C4-2B (cell line): ENCODE data around the gene METAP1D.

Source experiments
- H3K27ac ChIP-seq: fragments of 450-650 bp; 2 replicates; pipeline ENCODE4 v1.5.1; 2017
- ZFX ChIP-seq: fragments of 450-650 bp; IDR thresholded peaks from 2 replicates; pipeline ENCODE4 v1.6.1; 2017
- TF ChIP-seq, protein P1 (sequence below): fragments of 450-650 bp; conservative IDR thresholded peaks from 2 replicates; pipeline ENCODE4 v1.5.1; 2017; ENCODE audit warnings: mild to moderate bottlenecking

METAP1D gene

GRCh38 chr2:172120118-172120517, 120.4 kb downstream of the METAP1D start:
- H3K27ac ChIP-seq = no peak overlapping the region
- TF ChIP-seq ZFX = no peak
- TF ChIP-seq, protein P1, sequence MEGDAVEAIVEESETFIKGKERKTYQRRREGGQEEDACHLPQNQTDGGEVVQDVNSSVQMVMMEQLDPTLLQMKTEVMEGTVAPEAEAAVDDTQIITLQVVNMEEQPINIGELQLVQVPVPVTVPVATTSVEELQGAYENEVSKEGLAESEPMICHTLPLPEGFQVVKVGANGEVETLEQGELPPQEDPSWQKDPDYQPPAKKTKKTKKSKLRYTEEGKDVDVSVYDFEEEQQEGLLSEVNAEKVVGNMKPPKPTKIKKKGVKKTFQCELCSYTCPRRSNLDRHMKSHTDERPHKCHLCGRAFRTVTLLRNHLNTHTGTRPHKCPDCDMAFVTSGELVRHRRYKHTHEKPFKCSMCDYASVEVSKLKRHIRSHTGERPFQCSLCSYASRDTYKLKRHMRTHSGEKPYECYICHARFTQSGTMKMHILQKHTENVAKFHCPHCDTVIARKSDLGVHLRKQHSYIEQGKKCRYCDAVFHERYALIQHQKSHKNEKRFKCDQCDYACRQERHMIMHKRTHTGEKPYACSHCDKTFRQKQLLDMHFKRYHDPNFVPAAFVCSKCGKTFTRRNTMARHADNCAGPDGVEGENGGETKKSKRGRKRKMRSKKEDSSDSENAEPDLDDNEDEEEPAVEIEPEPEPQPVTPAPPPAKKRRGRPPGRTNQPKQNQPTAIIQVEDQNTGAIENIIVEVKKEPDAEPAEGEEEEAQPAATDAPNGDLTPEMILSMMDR = no peak

DNA sequence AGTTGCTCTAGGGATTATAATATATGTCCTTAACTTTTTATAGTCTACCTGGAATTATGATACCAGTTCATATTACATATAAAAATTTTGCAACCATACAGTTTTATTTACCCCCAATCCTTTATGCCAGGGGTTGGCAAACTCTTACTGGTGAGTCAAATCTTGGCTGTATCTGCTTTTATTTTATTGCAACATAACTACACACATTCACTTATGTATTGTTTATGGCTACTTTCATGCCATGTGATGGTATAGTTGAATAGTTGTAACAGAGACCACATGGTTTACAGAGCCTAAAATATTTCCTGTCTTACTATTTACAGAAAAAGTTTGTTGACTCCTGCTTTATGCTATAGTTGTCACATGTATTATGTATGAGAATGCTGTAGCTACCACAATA, 128.7 kb downstream of the METAP1D start:
- no peak for TF ChIP-seq ZFX
- TF ChIP-seq, protein P1 = no peak
- H3K27ac ChIP-seq = peak overlapping the region; percentile 43; the same call in 1 of the 2 replicates

DNA sequence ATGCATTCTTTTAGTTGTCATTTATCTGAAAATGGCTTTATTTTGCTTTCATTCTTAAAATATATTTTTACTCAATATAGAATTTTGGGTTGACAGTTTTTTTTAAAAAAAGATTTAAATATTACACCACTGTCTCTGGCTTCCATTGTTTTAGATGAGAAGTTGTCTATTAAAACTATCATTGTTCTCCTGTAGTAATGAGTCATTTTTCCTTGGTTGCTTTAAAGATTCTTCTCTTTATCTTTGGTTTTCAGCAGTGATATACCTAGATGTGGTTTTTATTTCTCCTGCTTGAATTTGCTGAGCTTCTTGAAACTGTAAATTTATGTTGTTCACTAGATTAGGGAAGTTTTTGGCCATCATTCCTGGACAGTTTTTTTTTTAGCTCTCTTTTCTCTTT, 129.7 kb downstream of the METAP1D start:
- TF ChIP-seq ZFX = no peak
- TF ChIP-seq, protein P1 = no peak

More for the DNA sequence above, 129.7 kb downstream of the METAP1D start:
- H3K27ac ChIP-seq = no peak overlapping the region
